Measurements from ENCODE around the gene CCDC78. TPM values are rescaled to one million over a fixed set of nuclear protein-coding genes. Genes with fewer than 3 reads are reported as not detected.

CCDC78 gene
- total RNA-seq, 1 donor from 2014 or later, result 3.9 TPM

- no peak for DNase-seq (ENCODE audit: extremely low spot score, unreplicated experiment)
- Mint-ChIP-seq H3K4me3 (no peak overlapping the region), H3K9me3 (no peaks in the 10 kb centered on the region), H3K27me3 (no peaks in the 10 kb centered on the region), H3K4me1 (ENCODE audit: unreplicated experiment) (no peaks in the 10 kb centered on the region), H3K27ac (no peak overlapping the region), H3K36me3 (no peaks in the 10 kb centered on the region)
- peak; percentile 57 for TF ChIP-seq CTCF (conservative IDR thresholded peaks at IDR 0.05)
Observed at GRCh38 chr16:733382-734207, 7.4 kb upstream of the CCDC78 start.

- Mint-ChIP-seq H3K27me3 (no peaks in the 10 kb centered on the region), H3K4me1 (ENCODE audit: unreplicated experiment) (no peaks in the 10 kb centered on the region), H3K4me3 (no peak overlapping the region), H3K9me3 (no peaks in the 10 kb centered on the region), H3K36me3 (no peaks in the 10 kb centered on the region), H3K27ac (no peak overlapping the region)
- no peak for DNase-seq (ENCODE audit: extremely low spot score, unreplicated experiment)
- no peak for TF ChIP-seq CTCF (conservative IDR thresholded peaks at IDR 0.05)
Observed at GRCh38 chr16:732936-733335, 6.7 kb upstream of the CCDC78 start.

GRCh38 chr16:732332-732731 is 6.1 kb upstream of the CCDC78 start:
- no peaks in the 10 kb centered on the region for H3K27me3 Mint-ChIP-seq
- no peak overlapping the region for H3K4me3 Mint-ChIP-seq
- no peak for DNase-seq (ENCODE audit: extremely low spot score, unreplicated experiment)
- no peaks in the 10 kb centered on the region for H3K9me3 Mint-ChIP-seq
- no peaks in the 10 kb centered on the region for H3K4me1 Mint-ChIP-seq (ENCODE audit: unreplicated experiment)
- H3K36me3 Mint-ChIP-seq, result no peaks in the 10 kb centered on the region
- no peak overlapping the region for H3K27ac Mint-ChIP-seq
- TF ChIP-seq CTCF (conservative IDR thresholded peaks at IDR 0.05), result no peak

- H3K27me3 Mint-ChIP-seq, result no peaks in the 10 kb centered on the region
- H3K36me3 Mint-ChIP-seq, result no peaks in the 10 kb centered on the region
- DNase-seq (ENCODE audit: extremely low spot score, unreplicated experiment), result no peak
- no peak overlapping the region for H3K4me3 Mint-ChIP-seq
- no peaks in the 10 kb centered on the region for H3K4me1 Mint-ChIP-seq (ENCODE audit: unreplicated experiment)
- no peak overlapping the region for H3K27ac Mint-ChIP-seq
- TF ChIP-seq CTCF (conservative IDR thresholded peaks at IDR 0.05), result no peak
- no peaks in the 10 kb centered on the region for H3K9me3 Mint-ChIP-seq
Observed at GRCh38 chr16:730666-731509, 4.6 kb upstream of the CCDC78 start.

- Mint-ChIP-seq H3K4me1 (ENCODE audit: unreplicated experiment) (no peaks in the 10 kb centered on the region), H3K9me3 (no peaks in the 10 kb centered on the region), H3K27me3 (no peaks in the 10 kb centered on the region), H3K27ac (no peak overlapping the region), H3K36me3 (no peaks in the 10 kb centered on the region), H3K4me3 (no peak overlapping the region)
- no peak for TF ChIP-seq CTCF (conservative IDR thresholded peaks at IDR 0.05)
- no peak for DNase-seq (ENCODE audit: extremely low spot score, unreplicated experiment)
Observed at GRCh38 chr16:729768-730665, 3.8 kb upstream of the CCDC78 start.
